DMS153 treated with DMSO at 0.1 percent for 48 hours (cell line): Measurements from ENCODE around the gene KCNMB1.
"Not testable (repeated sequence)": the region's sequence is repeated elsewhere in the genome, so short reads cannot be mapped to it uniquely, and the experiment has no call there.

Experiments used
- DNase-seq: peaks from one replicate; lab custom pipeline; 2025; ENCODE audit not compliant: unreplicated experiment; lab: John Stamatoyannopoulos, UW

The KCNMB1 gene

DNA sequence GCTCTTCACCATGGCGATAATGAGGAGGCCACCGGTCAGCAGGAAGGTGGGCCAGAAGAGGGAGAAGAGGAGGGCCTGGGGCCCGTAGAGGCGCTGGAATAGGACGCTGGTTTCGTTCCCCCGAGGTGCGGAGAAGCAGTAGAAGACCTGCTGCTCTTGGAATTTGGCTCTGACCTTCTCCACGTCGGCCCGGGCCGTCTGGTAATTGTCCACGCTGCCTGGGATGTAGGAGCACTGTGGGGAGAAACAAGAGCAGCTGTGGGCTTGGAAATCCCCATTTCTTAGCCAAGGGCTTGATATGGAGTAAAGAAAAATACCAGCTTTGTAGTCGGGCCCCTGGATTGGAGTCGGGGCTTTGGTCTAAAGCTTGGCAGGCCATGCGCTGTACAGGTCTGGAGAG lies 10.4 kb downstream of the KCNMB1 start:
- DNase-seq, result no peak

DNA sequence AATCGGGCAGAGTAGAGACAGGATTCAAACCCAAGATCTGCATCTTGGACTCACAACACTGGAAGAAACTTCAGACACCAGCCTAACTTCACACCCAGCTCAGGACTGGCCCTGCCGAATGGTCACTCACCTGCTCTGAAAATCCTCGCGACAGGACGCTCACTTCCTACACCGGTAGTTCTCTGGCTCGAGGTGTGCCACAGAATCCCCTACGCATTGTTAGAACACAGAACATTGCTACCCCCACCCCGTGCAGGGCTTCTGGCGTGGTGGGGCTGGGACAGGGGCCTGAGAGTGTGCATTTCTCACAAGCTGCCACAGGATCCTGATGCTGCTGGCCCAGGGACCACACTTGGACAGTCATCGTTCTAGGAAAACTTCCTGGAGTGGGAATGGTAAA lies 12.1 kb downstream of the KCNMB1 start:
- DNase-seq, result no peak

DNA sequence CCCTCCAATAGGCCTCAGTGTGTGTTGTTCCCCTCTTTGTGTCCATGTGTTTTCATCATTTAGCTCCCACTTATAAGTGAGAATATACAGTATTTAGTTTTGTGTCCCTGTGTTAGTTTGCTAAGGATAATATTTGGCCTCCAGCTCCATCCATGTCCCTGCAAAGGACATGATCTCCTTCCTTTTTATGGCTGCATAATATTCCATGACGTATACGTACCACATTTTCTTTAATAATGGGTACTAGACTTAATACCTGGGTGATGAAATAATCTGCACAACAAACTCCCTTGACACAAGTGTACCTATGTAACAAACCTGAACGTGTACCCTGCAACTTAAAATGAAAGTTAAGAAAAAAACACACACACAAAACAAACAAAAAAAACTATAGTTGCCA lies 12.6 kb downstream of the KCNMB1 start:
- DNase-seq, result not testable (repeated sequence)

DNA sequence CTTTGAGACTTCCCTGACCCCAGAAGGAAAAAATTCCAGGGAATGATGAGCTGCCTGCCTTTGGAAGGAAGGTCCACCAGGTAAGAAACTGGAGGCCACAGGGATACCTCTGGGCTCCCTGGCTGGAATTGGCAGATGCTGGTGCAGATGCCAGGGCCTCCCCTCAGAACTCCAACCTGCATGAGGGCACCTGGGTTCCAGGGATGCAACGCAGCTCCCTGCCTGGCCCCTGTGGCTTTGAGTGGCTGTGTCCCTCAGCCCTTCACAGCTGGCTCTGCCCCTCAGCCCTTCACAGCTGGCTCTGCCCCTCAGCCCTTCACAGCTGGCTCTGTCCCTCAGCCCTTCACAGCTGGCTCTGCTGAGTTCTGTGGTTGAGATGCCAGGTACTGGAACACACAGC lies 13.9 kb downstream of the KCNMB1 start:
- DNase-seq, result no peak

DNA sequence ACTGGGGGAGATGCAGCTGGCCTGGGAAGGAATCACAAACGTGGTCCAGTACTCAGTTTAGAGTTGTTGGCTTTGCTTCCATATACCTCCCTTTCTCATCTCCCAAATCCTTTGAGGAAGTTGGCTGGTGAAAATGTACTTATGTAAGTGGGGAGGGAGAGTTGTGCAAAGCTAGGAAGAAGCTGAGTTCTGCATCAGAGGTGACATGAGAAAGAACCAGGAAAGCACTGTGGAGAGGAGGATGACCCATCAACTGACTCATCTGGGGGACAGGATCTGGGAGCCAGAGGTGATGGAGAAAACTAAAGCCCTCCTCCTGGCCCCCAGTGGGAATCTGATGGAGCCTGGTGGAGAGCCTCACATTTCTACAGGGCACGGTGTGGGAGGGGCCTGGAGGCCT lies 16.2 kb downstream of the KCNMB1 start:
- no peak for DNase-seq

DNA sequence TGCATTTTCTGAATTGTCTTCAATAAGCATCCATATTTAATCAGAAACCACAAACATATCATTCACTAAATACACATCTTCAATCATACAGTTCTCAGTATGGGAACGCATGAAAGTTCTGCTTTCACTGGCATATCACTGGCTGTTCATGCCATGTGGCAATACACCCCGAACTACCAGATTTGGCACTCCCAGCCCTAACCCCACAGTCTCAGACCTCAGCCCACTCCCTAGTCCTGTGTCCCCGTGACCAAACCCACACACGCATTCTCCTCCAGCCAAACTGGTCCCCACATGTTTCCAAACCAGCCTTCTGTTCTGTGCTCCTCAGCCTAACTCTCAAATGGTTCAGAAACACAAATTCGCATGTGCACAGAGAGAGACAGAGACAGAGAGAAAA lies 20.6 kb downstream of the KCNMB1 start:
- DNase-seq, result no peak

DNA sequence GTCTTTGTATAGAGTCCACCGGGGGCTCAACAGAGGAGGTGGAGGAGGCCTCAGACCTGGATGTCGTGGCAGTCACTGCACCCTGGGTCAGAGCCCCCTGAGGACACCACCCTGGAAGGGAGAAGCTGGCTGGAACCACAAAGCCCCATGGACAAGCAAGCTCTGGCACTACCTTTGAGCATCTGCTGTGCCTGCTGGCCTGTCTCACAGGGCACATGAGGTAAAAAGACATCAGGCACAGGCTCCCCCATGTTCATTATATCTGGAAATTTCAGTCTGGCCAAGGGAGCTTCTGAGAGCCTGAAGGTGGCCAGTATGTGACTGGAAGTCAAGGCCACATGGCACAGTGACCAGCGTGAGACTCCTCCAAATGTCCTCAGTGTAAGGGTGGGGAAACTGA lies 22.9 kb downstream of the KCNMB1 start:
- DNase-seq, result no peak

DNA sequence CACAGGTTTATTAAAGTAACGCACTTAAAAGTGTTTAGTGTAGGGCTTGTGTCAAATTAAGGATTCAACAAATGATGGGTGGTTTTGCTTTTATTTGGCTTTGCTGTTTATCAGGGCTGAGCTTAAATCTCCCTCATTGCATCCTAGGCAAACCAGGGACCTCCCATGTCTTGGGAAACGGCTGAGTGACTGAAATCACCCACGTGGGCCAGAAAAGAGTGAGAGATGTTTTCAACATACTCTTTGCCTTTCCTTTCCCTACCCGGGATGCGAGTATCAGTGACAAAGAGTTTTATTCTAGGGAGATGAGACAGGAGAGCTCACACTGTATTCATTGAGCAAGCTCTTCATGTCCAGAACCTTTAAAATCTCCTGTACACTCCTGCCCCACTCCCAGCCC lies 23.3 kb downstream of the KCNMB1 start:
- no peak for DNase-seq

DNA sequence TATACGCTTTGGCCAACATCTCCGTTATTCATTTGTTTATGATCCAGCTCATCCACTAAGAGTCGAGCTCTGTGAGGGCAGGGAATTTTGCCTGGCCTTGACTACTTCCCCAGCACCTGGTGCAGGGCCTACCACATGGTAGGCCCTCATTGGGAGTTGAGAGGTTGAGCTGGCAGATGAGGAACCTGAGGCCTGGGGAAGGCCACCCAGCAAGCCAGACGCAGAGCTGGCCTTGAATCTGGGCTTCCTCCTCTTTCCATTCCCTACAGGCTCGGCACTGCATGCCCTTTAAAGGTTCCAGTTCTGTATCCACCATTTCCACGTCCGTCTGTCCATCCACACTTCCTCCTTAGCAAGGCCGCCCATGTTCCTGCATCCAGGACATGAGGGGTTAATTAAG lies 24.2 kb downstream of the KCNMB1 start:
- no peak for DNase-seq

DNA sequence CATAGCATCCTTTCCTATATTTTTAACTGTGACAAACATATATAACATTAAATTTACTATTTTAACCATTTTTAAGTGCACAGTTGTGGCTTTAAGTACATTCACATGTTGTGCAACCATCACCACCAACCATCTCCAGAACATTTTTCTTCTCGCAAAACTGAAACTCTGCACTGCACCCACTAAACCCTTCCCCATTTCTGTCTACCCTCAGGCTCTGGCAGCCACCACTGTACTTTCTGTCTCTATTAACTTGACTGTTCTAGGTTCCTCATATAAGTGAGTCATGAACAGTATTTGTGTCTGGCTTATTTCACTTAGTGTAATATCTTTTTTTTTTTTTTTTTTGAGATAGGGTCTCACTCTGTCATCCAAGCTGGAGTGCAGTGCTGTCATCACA lies 25.5 kb downstream of the KCNMB1 start:
- no peak for DNase-seq

DNA sequence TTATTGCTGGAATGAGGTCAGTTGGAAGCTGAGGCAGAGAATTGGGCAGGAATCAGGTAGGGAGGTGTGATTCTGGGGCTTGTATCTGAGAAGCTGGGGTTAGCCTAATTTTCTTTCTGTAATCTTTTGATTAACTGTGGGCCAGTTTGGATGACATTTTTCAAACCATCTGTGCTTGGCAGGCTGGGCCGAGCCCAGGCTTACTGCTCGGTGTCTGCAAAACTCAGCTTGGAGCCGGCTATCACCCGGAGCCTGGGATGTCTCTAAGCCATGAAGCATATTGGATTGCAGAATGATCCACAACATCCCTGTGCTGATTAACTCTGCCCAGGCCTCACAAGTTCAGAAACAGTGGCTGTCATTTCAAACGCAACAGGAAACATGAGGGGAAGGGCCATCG lies 26.5 kb downstream of the KCNMB1 start:
- no peak for DNase-seq

DNA sequence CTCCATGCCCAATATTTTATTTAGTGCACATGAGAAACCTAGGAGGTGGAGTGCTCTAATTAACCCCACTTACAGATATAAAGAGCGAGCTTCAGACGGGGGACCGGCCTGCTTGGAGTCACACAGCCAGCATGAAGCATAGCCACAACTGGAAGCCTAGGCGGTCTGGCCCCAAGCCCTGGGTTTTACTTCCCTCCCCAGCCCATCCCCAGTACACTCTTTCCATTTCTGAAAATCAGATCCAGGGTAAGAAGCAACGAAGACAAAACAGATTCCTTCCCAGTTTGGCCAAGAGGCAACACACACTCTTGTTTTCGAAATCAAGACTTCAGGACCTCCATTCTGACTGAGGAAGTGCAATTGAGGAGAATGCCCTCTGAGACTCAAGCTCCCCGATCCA lies 27.1 kb downstream of the KCNMB1 start:
- no peak for DNase-seq

DNA sequence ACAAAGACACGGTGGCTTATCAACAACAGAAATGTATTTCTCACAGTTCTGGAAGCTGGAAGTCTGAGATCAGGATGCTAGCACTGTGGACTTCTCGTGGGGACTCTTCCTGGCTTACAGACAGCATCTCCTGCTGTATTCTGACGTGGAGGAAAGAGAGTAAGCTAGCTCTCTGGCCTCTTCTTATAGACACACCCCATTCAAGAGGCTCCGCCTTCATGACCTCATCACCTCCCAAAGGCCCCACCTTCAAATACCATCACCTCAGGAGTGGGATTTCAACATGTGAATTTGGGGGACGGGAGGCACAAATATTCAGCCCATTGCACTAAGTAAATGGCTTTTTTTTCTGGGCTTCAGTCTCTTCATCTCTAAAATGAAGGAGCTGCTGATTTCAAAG lies 27.6 kb downstream of the KCNMB1 start:
- DNase-seq, result no peak

DNA sequence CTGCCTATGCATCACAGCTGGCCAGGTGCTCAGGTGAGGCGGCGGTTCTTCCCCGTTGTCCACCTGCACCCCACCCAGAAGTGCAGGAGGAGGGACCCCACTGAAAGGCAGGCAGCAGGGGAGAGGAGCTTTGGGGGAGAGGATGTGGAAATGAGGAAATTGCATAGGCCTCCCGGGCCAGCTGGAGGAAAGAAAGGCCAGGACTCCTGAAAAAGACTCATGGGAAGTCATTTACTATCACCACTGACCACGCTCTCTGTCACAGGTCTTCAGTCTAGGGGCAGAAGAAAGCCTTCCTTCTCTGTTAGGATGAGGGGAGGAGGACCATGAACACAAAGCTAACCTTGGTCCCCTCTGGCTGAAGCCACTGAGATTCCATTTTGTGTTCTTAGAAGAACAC lies 28.1 kb downstream of the KCNMB1 start:
- DNase-seq, result no peak

DNA sequence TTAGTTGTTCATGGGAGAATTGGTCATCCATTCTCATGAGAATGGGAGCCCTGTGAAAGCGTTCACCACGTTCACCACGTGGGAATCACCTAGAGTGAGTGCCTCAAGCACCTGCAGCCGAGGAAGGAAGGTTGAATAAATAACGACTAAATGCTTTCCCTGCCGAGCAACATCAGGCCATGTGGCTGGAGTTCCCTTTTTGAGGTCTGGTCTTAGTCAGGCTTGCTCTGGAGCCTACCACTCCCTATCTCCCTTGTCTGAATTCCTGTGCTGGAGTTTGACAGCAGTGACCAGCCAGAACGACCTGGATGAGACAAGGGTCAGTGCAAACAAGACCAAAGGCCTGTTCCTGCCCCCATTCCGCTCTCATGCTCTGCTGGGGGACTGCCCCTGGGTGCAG lies 28.5 kb downstream of the KCNMB1 start:
- DNase-seq, result no peak

DNA sequence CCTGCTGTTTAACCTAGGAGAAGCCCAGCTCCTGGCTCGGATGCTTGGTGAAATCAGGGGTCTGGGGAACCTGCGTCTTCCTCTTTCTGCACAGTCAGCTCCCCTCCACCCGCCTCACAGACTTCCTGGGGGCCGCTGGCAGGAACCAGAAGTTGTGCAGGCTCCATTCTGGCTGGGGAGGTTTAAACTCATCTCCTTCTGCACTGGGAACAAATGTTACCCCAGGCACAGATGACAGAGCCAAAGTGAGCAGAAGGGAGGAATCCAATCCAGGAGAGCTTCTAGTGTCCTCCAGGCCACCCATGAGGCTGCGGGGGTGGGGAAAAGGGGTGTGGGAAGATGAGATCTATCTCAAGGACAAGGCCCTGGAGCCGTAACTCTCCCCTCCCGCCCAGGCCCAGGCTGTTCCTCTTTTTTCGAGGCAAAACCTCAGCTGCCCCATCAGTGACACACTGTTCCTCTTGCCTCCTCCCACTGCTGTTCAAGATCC lies 31.2 kb downstream of the KCNMB1 start:
- no peak for DNase-seq

DNA sequence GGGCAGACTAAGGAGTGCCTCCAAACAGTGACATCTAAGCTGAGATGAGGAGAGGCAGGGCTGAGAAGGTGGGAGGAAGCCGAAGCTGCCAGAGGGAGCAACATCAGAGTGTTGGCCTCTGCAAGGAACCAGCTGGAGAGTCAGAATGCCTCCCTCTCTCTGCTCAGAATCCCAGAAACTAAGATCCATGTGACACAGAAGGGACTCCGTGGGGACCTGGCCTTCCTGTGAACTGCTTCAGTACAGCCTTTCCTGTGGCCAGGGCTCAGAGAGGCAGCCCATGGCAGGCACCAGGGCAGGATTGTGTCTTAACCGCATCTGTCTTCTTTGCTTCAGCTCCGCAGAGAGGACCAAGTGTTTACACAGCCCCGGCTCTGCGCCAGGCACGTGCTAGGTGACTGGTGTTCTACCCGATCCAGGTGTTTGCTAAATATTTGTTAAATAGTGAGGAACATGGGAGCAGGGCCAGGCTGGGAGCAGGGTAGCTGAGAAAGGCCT lies 33.5 kb downstream of the KCNMB1 start:
- no peak for DNase-seq

DNA sequence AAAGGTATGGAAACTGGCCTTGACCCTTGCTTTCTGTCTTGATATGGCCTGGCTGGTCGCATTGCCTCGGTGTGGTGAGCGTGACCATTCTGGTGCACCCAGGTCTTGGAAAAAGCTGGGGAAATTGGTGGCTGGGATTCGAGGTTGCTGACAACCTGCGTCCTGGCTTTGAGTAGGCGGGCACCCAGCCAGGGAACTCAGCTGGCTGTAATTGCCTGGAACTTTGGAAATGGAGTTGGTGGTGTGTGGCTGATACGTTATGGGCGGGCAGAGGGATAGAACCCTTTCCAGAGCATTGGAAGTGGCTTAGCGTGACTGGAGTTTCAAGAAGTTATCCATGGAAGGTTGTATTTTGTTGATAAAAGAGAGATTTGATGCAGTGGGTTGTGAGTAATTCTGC lies 35.2 kb downstream of the KCNMB1 start:
- DNase-seq, result no peak

DNA sequence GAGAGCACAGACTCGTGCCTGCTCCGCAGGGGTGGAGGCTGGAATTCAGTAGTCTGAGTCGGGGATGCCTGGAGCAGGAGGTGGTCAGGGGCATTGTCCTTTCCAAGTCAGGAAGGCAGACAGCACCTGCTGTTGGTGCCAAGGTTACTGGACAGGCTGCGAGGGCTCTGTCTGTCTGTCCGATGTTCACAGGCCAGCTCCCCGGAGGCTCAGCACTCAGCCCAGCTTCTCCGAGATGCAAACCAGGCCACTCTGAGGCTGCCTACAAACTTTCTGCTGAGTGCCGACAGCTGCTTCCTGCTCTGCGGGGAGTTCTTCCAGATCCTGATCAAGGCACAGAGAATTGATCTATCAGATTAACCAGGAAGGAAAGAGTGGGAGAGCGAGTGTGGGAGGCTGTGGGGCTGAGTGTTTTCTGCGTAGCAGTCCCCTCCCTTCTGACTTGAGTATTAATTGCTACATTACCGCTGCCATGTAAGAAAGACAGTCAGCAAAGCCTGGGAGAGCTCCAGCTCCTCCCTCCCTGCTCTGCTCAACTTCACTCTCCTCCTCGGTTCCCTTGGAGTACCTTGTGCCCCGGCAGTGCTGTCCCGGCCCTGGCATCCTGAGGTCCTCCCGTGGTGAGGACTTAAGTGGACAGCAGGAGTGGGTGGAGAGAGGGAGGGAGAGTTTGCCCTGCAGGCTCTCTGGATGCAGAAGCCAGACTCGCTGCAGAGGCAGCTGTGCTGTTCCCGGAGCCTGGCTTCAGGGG lies 36.0 kb downstream of the KCNMB1 start:
- DNase-seq, result no peak

DNA sequence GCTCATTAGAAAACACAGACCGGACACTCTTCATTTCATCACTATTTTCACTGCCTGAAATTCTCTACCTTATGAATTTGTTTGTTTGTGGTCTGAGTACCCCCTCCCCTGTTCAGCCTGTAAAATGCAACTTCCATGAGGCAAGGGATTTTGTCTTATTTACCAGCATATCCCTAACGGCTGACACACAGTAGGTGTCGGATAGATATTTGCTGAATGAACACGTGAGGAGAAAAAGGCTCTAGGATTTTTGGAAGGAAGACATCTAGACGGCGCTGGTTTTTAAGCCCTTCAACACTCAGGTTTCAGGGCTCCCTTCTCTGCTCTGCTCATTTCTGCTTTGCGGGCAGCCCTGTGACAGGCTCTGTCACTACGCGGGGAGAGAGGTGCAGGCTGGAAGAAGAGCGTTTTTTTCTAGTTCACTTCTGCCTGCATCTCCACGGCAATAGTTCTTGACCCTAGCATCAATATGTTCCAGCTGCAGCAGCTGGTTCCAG lies 41.0 kb downstream of the KCNMB1 start:
- DNase-seq, result no peak

DNA sequence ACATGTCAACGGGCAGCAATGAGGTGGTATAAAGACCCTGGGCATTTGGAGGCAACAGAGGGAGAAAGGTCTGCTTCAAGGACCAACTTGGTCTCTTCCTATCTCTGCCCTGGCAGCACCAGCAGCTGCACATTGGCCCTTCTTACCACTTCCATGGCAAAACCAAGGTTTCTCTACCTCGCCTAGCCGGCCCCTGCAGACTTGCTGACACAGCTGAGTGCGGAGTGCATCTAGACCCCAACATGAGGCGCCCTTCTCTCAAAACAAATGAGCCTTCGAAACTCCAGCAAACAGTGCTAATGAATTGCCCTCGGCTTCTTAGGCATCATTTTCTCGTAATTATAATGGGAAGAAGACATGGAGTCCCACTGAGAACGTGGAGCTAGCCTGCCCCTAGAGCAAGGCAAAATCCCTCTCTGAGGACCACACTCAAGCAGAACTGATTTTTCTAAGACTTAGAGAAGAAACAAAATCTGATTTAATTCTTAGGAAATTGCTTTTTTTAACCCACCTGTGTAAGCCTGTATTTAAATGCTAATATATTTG lies 42.1 kb downstream of the KCNMB1 start:
- DNase-seq, result no peak

DNA sequence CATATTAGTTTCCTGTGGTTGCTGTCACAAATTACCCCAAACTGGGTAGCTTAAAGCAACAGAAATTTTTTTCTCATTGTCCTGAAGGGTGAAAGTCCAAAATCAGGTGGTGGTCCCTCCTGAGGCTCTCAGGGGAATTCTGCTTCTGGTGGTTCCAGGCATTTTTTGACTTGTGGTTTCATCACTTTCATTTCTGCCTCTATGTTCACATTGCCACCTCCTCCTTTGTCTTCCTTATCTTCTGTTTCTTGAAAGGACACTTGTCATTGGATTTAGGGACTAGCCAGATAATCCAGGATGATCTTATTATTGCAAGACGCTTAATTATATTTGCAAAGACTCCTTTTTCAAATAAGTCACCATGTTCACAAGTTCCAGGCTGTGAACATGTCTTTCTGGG lies 43.2 kb downstream of the KCNMB1 start:
- DNase-seq, result no peak

DNA sequence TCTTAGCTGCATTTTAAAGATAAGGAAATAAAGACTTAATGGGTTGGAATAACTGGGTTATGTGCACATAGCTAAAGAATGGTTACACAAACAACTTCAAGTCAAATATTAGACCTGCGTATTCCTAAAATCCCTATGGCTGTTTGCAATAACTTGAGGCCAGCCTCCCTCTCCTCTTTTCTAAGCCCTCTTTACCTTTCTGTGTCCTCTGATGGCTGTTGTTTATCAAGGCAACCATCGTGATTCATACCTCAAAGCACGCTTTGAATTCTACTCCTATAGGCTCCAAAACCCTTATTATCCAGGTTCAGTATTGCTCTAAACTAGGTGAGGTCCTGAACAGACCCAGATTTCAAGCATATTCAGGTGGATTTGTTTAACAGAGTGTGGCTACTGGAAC lies 46.0 kb downstream of the KCNMB1 start:
- no peak for DNase-seq
